Activated T-cell treated with anti-CD3 and anti-CD28 coated beads, Interleukin-2, amount 50 U/mL, for 48 hours (primary cell): ENCODE results near the gene HSD3B2.
"Not testable (repeated sequence)": the region's sequence is repeated elsewhere in the genome, so short reads cannot be mapped to it uniquely, and the experiment has no call there.

Experiments used
- DNase-seq, 2 experiments: peaks; one replicate each; pipeline ENCODE4 v3.0.0-alpha.2; 2020

Gene HSD3B2

DNA sequence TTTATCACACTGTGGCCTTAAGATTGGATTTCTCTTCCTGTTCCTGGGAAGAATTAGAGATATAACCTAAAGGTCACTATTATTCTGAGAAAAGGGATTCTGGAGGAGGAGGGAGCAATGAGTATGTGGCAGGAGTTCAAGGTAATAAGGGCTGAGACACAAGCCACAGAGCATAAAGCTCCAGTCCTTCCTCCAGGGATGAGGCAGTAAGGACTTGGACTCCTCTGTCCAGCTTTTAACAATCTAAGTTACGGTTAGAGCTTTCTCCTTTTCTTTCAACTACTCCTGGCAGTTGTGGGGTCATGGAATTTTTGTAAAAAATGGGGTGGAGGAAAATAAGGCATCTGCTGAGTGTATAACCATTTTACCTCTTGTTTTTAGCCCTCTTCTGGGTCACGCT is at the start of gene HSD3B2:
TSS of gene HSD3B2 (plus strand) at position 201 of the 400 bp plus-strand sequence. CDS start 270 bp downstream, outside the sequence.
- DNase-seq: no peak

GRCh38 chr1:119366424-119366823 is 48.5 kb upstream of the HSD3B2 start:
- no peak for DNase-seq

DNA sequence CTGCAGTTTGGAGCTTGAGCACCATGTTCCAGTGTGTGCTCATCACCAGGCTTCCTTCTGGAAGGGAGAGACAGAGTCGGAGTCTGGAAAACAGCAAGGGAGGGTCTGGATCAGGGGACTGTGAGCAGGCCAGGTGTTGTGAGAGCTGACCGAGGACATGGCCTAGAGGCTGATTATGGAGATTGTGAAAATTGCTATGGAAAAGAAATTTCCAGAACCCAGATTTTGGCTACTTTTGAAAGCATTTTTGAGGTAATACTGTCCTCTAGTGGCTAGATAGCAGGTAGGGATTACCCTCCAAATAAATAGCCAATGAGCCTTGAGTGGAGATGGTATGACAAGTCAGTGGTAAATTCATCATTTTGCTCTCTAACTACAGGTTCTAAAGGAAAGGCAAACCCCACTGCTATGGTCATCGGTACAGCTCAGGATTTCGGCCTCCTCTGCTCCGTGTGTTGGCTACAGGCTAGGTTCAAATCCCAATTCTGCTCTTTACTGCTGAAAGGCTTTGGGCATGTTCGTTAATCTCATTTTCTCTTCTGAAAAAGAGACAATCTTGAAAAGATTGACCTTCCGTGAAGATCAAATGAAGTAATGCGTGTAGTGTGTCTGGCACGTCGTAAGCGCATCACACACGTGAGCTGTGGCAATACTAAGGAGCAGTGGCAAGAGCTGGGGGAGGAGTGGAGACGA is 47.4 kb upstream of the HSD3B2 start:
- no peak for DNase-seq

GRCh38 chr1:119368554-119368953 is 46.4 kb upstream of the HSD3B2 start, which contains the start of gene HAO2:
Gene HAO2 (plus strand): TSS chr1:119368785. CDS start chr1:119381086, 12,301 bp downstream.
- DNase-seq: no peak

- no peak for DNase-seq
Observed at GRCh38 chr1:119370748-119371147, 44.2 kb upstream of the HSD3B2 start.

GRCh38 chr1:119371815-119372214 is 43.1 kb upstream of the HSD3B2 start:
- DNase-seq: no peak

DNA sequence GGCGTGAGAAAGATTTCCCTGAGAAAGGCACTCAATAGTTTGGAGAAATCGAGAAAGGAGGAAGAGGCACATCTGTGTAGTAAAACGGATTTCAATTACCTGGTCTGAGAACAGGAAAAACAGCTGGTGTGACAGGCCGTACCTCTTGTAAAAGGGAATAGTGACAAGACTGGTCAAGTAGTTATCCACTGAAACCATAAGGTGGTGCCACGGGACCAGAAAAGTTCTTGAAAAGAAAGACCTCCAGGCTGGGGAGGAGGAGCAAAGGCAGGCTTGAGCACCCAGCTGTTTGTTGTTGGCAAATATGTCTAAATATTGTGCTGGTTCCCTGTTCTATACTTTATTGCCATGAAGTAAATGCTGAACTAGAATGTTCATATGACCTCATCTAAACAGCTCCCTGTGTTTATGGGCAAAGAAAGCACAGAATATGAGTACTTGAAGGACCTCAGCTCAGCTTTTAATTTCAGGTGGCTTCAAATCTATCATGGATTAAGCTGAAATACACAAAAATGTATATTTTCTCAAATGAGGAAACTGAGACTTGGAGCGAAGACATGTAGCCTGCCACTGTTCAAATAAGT is 42.4 kb upstream of the HSD3B2 start:
- DNase-seq: no peak

DNA sequence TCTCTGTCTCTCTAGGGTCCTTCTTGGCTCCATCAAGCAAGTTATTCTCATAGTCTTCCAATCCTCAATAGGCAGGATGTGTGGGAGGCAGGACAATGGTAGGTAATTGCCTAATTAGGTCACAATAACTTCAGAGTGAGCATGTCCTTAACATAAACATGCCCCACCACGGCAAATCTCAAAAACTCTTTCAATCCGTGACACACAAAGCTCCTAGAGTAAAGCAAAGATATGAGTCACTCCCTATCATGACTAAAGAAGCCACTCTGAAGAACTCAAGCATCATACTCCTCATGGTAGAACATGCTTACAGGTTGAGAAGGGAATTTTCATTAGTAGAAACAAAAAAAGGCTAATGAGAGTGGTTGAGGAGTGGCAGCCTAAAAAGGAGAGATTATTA is 41.5 kb upstream of the HSD3B2 start:
- DNase-seq: no peak

DNA sequence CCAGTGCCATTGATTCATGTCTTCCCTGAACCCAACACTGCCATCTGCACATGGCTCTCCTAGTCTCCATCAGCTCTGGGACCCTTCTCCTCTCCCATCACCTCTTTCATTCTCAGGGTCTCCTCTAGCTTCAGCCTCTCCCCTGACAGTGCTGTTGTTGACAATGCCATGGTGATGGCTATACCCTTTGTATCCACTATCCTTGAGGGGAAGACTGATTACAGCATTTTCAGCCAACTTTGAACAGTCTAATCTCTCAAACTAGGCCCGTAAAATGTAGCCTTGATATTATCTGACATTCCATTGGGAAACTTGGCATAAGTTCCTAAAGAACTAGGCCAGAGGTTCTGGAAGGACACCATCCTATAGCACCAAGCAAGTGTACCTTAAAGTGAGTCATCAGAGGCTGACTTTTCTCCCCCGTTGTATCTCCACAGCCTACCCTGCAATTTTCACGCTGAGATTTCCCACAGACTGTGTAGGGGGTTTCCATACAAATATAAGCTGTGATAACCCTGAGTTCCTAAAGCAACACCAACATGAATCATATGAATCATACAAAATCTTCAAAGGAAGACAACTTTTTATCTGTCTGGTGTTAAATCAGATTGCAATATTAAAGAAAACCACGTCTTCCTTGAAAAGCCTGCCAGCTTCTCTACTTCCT is 40.6 kb upstream of the HSD3B2 start:
- DNase-seq: no peak

DNA sequence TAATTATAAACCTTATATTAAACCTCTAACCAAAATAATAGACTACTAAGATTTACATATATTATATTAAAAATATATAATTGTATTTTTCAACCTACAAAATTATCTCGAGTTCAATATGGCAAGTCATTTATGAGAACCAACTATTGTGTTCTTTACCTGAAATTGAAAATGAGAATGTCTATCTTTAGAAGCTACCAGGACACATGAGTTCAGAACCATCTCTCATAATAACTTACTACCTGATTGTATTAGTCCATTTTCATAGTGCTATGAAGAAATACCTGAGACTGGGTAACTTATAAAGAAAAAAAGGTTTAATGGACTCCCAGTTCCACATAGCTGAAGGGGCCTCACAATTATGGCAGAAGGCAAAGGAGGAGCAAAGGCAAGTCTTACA is 39.6 kb upstream of the HSD3B2 start:
- DNase-seq: no peak

GRCh38 chr1:119376594-119376993 is 38.4 kb upstream of the HSD3B2 start:
- DNase-seq: no peak

DNA sequence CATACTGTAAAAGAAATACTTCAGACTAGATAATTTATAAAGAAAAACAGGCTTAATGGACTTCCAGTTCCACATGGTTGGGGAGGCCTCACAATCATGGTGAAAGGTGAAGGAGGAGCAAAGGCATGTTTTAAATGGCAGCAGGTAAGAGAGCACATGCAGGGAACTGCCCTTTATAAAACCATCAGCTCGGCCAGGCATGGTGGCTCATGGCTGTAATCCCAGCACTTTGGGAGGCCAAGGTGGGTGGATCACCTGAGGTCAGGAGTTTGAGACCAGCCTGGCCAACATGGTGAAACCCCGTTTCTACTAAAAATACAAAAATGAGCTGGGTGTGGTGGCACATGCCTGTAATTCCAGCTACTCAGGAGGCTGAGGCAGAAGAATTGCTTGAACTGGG is 37.4 kb upstream of the HSD3B2 start:
- DNase-seq: not testable (repeated sequence)

DNA sequence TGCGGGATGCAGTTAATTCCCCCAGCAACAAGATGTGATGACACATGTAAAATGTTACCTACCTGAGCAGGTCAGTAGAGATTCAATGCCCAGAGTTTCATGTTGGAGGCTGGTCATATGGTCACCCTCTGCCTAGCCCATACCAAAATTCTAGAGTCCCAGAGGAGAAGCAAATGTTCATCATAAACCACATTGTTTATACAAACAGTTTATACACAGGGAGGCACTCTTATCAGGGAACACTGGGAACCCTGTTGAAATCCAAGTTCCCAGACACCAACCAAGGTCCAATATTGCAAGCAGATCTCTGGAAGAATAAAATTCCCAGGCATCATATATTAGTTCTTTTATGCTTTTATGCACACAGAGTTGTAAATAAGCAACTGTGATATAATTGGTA is 35.8 kb upstream of the HSD3B2 start:
- no peak for DNase-seq

GRCh38 chr1:119380304-119380703 is 34.6 kb upstream of the HSD3B2 start:
- no peak for DNase-seq

GRCh38 chr1:119380983-119381662 is 33.8 kb upstream of the HSD3B2 start:
- DNase-seq: no peak

GRCh38 chr1:119384591-119384990 is 30.4 kb upstream of the HSD3B2 start:
- DNase-seq: no peak

DNA sequence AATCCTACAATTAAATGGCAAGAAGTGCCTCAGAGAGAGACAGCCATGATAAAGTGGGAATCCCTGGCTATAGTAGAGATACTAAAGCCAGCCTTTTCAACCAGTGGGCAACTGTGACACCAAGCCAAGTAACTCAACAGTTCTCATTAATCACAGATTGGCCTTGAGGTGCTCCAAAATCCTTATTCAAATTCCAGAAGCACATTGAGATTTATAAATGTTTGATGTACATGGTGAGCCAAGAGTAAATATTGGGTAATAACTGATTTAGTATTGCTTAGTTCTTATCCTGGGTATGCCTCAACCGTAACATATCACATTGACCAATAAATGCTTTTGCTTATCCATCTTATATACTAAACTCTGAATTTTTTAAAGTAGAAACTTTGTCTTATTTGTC is 29.3 kb upstream of the HSD3B2 start:
- DNase-seq: no peak

- no peak for DNase-seq
Observed at GRCh38 chr1:119387858-119388257, 27.1 kb upstream of the HSD3B2 start.

GRCh38 chr1:119388450-119388849 is 26.5 kb upstream of the HSD3B2 start:
- no peak for DNase-seq

DNA sequence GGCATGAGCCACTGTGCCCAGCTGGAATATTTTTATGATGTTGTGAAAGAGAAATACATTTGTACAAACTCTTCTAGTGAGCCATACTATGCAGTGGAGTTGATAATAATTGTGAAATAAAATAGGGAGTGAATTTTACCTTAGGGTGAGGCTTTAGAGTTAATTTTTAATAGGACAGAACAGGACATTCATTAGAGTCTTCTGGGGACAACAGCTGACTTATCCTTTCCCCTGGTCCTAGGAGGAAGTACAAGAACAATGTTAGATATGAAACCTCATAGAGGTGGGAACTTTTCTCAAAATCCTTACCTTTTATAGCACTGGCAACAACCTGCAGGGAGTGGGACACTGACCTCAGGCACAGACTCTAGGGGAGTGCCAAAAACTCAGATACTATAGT is 24.4 kb upstream of the HSD3B2 start:
- DNase-seq: no peak

GRCh38 chr1:119391749-119392148 is 23.2 kb upstream of the HSD3B2 start:
- DNase-seq: no peak

- no peak for DNase-seq
Observed at GRCh38 chr1:119394085-119394484, 20.9 kb upstream of the HSD3B2 start.

- DNase-seq: no peak
Observed at GRCh38 chr1:119396982-119397381, 18.0 kb upstream of the HSD3B2 start.

GRCh38 chr1:119397986-119398385 is 17.0 kb upstream of the HSD3B2 start:
- no peak for DNase-seq
